GM12875 (cell line): ENCODE measurements around the gene OR8S1.
"Not testable (repeated sequence)": the region's sequence is repeated elsewhere in the genome, so short reads cannot be mapped to it uniquely, and the experiment has no call there.

ENCODE experiments used
- H3K4me3 ChIP-seq: one replicate; pipeline ENCODE4 v1.5.1; 2011; ENCODE audit warnings: low read depth, low read length, control low read depth
- TF ChIP-seq, protein P1 (sequence below): IDR thresholded peaks from 2 replicates; pipeline ENCODE4 v1.5.1; 2011; ENCODE audit warnings: low read depth, mild to moderate bottlenecking, control low read depth, inconsistent platforms, low read length, moderate library complexity, borderline replicate concordance; ENCODE audit not compliant: insufficient read depth

OR8S1 gene

GRCh38 chr12:48536602-48537001 lies 11.2 kb downstream of the OR8S1 start:
- TF ChIP-seq, protein P1, sequence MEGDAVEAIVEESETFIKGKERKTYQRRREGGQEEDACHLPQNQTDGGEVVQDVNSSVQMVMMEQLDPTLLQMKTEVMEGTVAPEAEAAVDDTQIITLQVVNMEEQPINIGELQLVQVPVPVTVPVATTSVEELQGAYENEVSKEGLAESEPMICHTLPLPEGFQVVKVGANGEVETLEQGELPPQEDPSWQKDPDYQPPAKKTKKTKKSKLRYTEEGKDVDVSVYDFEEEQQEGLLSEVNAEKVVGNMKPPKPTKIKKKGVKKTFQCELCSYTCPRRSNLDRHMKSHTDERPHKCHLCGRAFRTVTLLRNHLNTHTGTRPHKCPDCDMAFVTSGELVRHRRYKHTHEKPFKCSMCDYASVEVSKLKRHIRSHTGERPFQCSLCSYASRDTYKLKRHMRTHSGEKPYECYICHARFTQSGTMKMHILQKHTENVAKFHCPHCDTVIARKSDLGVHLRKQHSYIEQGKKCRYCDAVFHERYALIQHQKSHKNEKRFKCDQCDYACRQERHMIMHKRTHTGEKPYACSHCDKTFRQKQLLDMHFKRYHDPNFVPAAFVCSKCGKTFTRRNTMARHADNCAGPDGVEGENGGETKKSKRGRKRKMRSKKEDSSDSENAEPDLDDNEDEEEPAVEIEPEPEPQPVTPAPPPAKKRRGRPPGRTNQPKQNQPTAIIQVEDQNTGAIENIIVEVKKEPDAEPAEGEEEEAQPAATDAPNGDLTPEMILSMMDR = no peak

DNA sequence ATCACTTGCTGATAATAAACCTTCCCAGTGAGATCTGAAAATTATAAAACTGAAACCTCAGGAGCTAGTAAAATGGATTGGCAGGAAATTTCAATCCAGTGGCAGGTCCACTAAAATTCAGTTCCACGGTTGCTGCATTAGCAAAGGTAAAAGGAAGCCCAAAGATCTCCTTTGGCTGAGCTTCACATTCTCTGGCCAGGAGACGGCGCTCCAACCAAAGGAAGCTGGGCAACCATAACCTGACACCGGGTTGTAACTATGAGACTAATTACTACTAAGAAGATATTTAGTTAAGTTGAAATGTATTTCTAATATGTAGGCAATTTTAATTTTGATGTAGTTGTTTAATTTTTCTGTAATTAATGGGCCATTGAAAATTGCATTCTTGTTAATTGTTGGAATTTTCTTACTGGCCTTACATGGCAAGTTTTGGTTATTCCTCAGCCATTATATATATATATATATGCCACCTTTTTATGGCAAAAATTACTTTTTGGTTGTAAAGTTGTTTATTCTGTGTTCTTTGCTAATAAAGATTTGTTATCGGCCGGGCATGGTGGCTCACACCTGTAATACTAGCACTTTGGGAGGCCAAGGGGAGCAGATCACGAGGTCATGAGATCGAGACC lies 17.0 kb downstream of the OR8S1 start:
- TF ChIP-seq, protein P1 = peak; percentile 82

More at GRCh38 chr12:48536602-48537001, 11.2 kb downstream of the OR8S1 start:
- H3K4me3 ChIP-seq = no peak overlapping the region

DNA sequence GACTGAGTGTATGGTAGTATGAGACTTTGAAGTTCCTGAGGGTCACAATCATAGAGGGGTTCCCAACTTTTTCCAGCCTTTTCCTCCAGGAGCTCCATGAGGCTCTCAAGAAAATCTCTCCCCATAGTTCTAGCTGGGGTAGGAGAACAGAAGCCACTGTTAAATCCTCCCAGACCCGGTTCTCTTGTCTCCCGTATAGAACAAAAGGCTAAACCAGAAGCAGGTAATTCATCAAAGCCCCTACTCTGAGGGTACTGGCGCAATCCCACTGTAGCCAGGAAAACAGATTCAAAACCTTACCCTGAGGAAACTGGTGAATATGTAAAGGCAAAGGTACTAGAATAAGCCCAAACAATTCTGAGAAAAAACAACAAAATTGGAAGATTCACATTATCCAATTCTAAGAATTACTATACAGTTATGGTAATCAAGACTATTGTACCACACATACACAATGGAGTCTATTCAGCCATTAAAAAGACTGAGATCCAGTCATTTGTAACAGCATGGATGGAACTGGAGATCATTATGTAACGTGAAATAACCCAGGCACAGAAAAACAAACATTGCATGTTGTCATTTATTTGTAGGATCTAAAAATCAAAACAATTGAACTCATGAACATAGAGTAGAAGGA lies 20.5 kb downstream of the OR8S1 start:
- TF ChIP-seq, protein P1 = no peak
- H3K4me3 ChIP-seq = no peak overlapping the region

More for the DNA sequence above, 17.0 kb downstream of the OR8S1 start:
- H3K4me3 ChIP-seq = no peak overlapping the region

DNA sequence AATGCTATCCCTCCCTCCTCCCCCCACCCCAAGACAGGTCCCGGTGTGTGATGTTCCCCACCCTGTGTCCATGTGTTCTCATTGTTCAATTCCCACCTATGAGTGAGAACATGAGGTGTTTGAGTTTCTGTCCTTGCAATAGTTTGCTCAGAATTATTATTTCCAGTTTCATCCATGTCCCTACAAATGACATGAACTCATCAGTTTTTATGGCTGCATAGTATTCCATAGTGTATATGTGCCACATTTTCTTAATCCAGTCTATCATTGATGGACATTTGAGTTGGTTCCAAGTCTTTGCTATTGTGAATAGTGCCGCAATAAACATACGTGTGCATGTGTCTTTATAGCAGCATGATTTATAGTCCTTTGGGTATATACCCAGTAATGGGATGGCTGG lies 21.6 kb downstream of the OR8S1 start:
- not testable (repeated sequence) for H3K4me3 ChIP-seq

GRCh38 chr12:48551636-48552035 lies 26.2 kb downstream of the OR8S1 start:
- not testable (repeated sequence) for H3K4me3 ChIP-seq

- H3K4me3 ChIP-seq = not testable (repeated sequence)
Observed at GRCh38 chr12:48553666-48554343, 28.4 kb downstream of the OR8S1 start.

- TF ChIP-seq, protein P1 = no peak
- no peak overlapping the region for H3K4me3 ChIP-seq
Observed at GRCh38 chr12:48556631-48557030, 31.2 kb downstream of the OR8S1 start.

GRCh38 chr12:48557919-48558318 lies 32.5 kb downstream of the OR8S1 start:
- H3K4me3 ChIP-seq = no peak overlapping the region
- TF ChIP-seq, protein P1 = no peak

DNA sequence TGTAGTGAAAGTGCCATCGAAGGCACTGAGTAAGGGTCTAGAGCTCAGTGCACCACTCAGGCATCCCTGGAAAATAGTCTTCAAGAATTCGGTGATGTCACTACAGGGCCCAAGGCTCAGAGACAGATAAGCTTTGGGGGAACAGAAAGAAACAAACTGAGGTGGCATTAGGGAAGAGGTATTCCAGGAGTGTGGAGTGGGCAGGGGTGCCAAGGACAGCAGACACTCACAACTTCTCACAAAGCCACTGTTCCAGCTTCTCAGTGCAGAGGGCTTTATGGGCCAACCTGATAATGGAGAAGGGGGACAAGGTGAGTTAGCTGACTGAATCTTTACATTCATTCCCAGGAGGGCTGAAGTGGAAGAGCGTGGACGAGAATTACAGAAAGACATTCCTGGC lies 42.3 kb downstream of the OR8S1 start:
- TF ChIP-seq, protein P1 = no peak
- H3K4me3 ChIP-seq = no peak overlapping the region
